PFSK-1 (cell line): ENCODE measurements around the gene IL22RA2.

ENCODE experiments used
- FOXP2 ChIP-seq: optimal IDR thresholded peaks from 2 replicates; pipeline ENCODE3; 2011; ENCODE audit warnings: borderline replicate concordance, control low read depth, inconsistent platforms; ENCODE audit not compliant: insufficient read depth; ENCODE audit errors: extremely low read length, extremely low read depth
- POLR2AphosphoS5 ChIP-seq: IDR thresholded peaks from 2 replicates; pipeline ENCODE4 v1.6.1; 2012; ENCODE audit warnings: low read depth, mild to moderate bottlenecking, control low read depth, low read length, moderate library complexity
- REST ChIP-seq, 2 experiments: IDR thresholded peaks; 2 replicates each; pipeline versions ENCODE4 v1.6.1 to v1.8.0; 2011 to 2012; ENCODE audit warnings: low read depth in 2 of 2, low read length in 2 of 2, control low read depth in 1 of 2, inconsistent platforms in 1 of 2, mild to moderate bottlenecking in 1 of 2, moderate library complexity in 1 of 2; ENCODE audit not compliant: insufficient read depth in 1 of 2
- SIN3A ChIP-seq: IDR thresholded peaks from 2 replicates; pipeline ENCODE4 v1.6.1; 2012; ENCODE audit warnings: mild to moderate bottlenecking, low read length, moderate library complexity, borderline replicate concordance; ENCODE audit not compliant: insufficient read depth
- TAF1 ChIP-seq: IDR thresholded peaks from 2 replicates; pipeline ENCODE4 v1.6.1; 2012; ENCODE audit warnings: low read length, control low read depth, borderline replicate concordance; ENCODE audit not compliant: insufficient read depth

Gene IL22RA2

DNA sequence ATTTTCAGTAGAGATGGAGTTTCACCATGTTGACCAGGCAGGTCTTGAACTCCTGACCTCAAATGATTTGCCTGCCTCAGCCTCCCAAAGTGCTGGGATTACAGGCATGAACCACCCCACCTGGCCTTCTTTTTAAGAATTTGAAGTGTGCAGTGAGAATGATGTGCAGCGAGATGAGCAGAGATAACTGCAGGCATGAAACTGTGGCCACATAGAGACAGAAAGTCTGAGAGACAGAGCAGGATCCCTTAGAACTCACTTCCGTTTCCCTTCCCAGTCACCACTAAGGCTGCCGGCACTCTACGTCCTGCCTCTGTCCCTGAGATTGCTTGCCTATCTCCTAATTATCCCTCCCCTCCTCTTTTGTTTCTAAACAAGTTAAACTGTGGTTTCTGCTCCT lies 27.2 kb downstream of the IL22RA2 start:
- no peak for TF ChIP-seq TAF1
- no peak for TF ChIP-seq FOXP2
- no peak for TF ChIP-seq REST (IDR thresholded peaks at IDR 0.05; ENCODE audit: insufficient read depth in 1 of 2, low read depth in 2 of 2, low read length in 2 of 2)
- TF ChIP-seq SIN3A: no peak
- no peak for TF ChIP-seq POLR2AphosphoS5

DNA sequence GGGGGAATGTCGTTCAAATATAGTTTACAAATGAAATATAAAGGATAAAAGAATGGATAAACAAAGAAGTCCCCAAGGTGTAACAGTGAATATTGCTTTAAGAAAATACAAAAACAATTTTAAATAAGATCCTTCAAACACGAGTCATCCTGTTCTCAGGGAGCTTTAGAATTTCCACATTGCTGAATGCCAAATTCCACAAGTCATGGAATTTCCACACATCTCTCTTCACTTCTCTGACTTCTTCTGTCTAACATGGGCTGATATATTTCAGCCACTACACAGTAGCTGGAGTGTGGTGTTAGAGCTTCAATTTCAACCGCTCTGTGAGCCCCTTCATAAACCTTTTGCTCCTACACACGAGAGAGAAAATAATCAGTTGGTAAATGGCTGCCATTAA lies 28.0 kb downstream of the IL22RA2 start:
- TF ChIP-seq REST (IDR thresholded peaks at IDR 0.05; ENCODE audit: insufficient read depth in 1 of 2, low read depth in 2 of 2, low read length in 2 of 2): no peak
- no peak for TF ChIP-seq SIN3A
- no peak for TF ChIP-seq POLR2AphosphoS5
- TF ChIP-seq FOXP2: no peak
- no peak for TF ChIP-seq TAF1

DNA sequence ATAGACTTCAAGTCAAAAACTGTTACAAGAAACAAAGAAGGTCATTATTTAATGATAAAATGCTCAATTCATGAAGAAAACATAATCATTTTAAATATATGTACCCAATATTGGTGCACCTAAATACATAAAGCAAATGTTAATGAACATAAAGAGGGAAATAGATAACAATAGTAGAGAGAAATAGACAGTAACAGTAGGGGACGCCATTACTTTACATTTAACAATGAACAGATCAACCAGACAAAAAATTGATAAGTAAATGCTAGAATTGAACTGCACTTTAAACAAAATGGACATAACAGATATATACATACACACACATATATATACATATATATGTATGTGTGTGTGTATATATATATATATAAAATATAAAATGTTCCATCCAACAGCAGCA lies 37.4 kb downstream of the IL22RA2 start:
- no peak for TF ChIP-seq TAF1
- TF ChIP-seq POLR2AphosphoS5: no peak
- no peak for TF ChIP-seq FOXP2
- TF ChIP-seq REST (IDR thresholded peaks at IDR 0.05; ENCODE audit: insufficient read depth in 1 of 2, low read depth in 2 of 2, low read length in 2 of 2): no peak
- TF ChIP-seq SIN3A: no peak

GRCh38 chr6:137134483-137134882 lies 39.0 kb downstream of the IL22RA2 start:
- TF ChIP-seq REST (IDR thresholded peaks at IDR 0.05; ENCODE audit: insufficient read depth in 1 of 2, low read depth in 2 of 2, low read length in 2 of 2) (no peak), TAF1 (no peak), SIN3A (no peak), POLR2AphosphoS5 (no peak), FOXP2 (no peak)

- TF ChIP-seq REST (IDR thresholded peaks at IDR 0.05; ENCODE audit: insufficient read depth in 1 of 2, low read depth in 2 of 2, low read length in 2 of 2) (no peak), POLR2AphosphoS5 (no peak)
Measured at GRCh38 chr6:137133122-137133521, 40.3 kb downstream of the IL22RA2 start.
